HepG2 (cell line): Measurements from ENCODE around the gene CLUH. TPM values are rescaled to one million over a fixed set of nuclear protein-coding genes. Genes with fewer than 3 reads are reported as not detected.

Experiments
- ADNP ChIP-seq: sonication (generic); formaldehyde crosslinking; IDR thresholded peaks from 2 replicates; pipeline ENCODE4 v1.4.0; 2020; ENCODE audit warnings: missing genetic modification reagents
- KDM5A ChIP-seq: fragments of 200-600 bp; sonication (generic); IDR thresholded peaks from 2 replicates; pipeline ENCODE4 v1.7.0; 2018; ENCODE audit warnings: antibody characterized with exemption, mild to moderate bottlenecking, low read length, borderline replicate concordance
- PHB2 ChIP-seq: fragments of 450-650 bp; IDR thresholded peaks from 2 replicates; pipeline ENCODE4 v1.6.1; 2018; ENCODE audit not compliant: partially characterized antibody
- SRF ChIP-seq: IDR thresholded peaks from 2 replicates; pipeline ENCODE4 v1.6.1; 2011; ENCODE audit warnings: mild to moderate bottlenecking, low read depth, low read length, moderate library complexity
- YY1 ChIP-seq: IDR thresholded peaks from 2 replicates; pipeline ENCODE4 v1.6.1; 2011; ENCODE audit warnings: low read length, low read depth, moderate library complexity, mild to moderate bottlenecking; ENCODE audit not compliant: insufficient read depth, insufficient replicate concordance
- ZNF10 ChIP-seq: sonication (generic); formaldehyde crosslinking; IDR thresholded peaks from 2 replicates; pipeline ENCODE4 v1.4.0; 2020; ENCODE audit warnings: mild to moderate bottlenecking, low read depth, missing genetic modification reagents, borderline replicate concordance
- ZNF329 ChIP-seq: sonication (generic); formaldehyde crosslinking; IDR thresholded peaks from 2 replicates; pipeline ENCODE4 v1.9.0; 2021; ENCODE audit warnings: low read depth, mild to moderate bottlenecking, missing genetic modification reagents
- ZNF33B ChIP-seq: sonication (generic); formaldehyde crosslinking; IDR thresholded peaks from 2 replicates; pipeline ENCODE4 v1.5.1; 2020; ENCODE audit warnings: mild to moderate bottlenecking, missing genetic modification reagents
- polyA plus RNA-seq, 8 experiments: library from polyadenylated mRNA; depleted of rRNA in 3 of 8; stranded (reverse) in 7 of 8; unstranded in 1 of 8; fragments of >200 nt; fragmentation: Illumina TruSeq in 4 of 8; extraction: Trizol in 4 of 8; gene quantifications; 2 replicates each; pipeline versions ENCODE4 v1.2.1 to v1.2.3, GENCODE V29; 2011 to 2016; ENCODE audit warnings: low read depth in 4 of 8, missing spikeins in 1 of 8, mixed read lengths in 1 of 8; ENCODE audit not compliant: insufficient read depth in 1 of 8
- total RNA-seq, 5 experiments: library from RNA; depleted of rRNA; stranded (reverse); fragments of >200 nt; fragmentation: Illumina TruSeq; extraction: Trizol; gene quantifications; 2 replicates each; pipeline ENCODE4 v1.2.3, GENCODE V29; 2016; ENCODE audit warnings: low read depth in 1 of 5
- TF ChIP-seq, protein P1 (sequence below): sonication (generic); formaldehyde crosslinking; IDR thresholded peaks from 2 replicates; pipeline ENCODE4 v1.4.0; 2020; ENCODE audit warnings: missing genetic modification reagents
- TF ChIP-seq, protein P2 (sequence below): sonication (generic); formaldehyde crosslinking; conservative IDR thresholded peaks from 2 replicates; pipeline ENCODE4 v1.8.1; 2023; ENCODE audit warnings: missing genetic modification reagents
- TF ChIP-seq, protein P3 (sequence below): sonication (generic); formaldehyde crosslinking; conservative IDR thresholded peaks from 2 replicates; pipeline ENCODE4 v1.4.0; 2020; ENCODE audit warnings: missing genetic modification reagents
- TF ChIP-seq, protein P4 (sequence below): sonication (generic); formaldehyde crosslinking; IDR thresholded peaks from 2 replicates; pipeline ENCODE4 v1.5.0; 2020; ENCODE audit warnings: missing genetic modification reagents
- TF ChIP-seq, protein P5 (sequence below): sonication (generic); formaldehyde crosslinking; IDR thresholded peaks from 2 replicates; pipeline ENCODE4 v1.4.0; 2020; ENCODE audit warnings: missing genetic modification reagents, borderline replicate concordance
- TF ChIP-seq, protein P6 (sequence below): sonication (generic); formaldehyde crosslinking; IDR thresholded peaks from 2 replicates; pipeline ENCODE4 v1.5.0; 2020; ENCODE audit warnings: mild to moderate bottlenecking, missing genetic modification reagents, borderline replicate concordance
- TF ChIP-seq, protein P7 (sequence below): sonication (generic); formaldehyde crosslinking; IDR thresholded peaks from 2 replicates; pipeline ENCODE4 v1.5.1; 2020; ENCODE audit warnings: mild to moderate bottlenecking, missing genetic modification reagents, moderate library complexity

The CLUH gene
- total and polyA plus RNA-seq, 2 of the 13 experiments (the other 11 are each of a cell fraction or from before 2014, with no cell fraction given): 30.9 to 60.5 TPM

DNA sequence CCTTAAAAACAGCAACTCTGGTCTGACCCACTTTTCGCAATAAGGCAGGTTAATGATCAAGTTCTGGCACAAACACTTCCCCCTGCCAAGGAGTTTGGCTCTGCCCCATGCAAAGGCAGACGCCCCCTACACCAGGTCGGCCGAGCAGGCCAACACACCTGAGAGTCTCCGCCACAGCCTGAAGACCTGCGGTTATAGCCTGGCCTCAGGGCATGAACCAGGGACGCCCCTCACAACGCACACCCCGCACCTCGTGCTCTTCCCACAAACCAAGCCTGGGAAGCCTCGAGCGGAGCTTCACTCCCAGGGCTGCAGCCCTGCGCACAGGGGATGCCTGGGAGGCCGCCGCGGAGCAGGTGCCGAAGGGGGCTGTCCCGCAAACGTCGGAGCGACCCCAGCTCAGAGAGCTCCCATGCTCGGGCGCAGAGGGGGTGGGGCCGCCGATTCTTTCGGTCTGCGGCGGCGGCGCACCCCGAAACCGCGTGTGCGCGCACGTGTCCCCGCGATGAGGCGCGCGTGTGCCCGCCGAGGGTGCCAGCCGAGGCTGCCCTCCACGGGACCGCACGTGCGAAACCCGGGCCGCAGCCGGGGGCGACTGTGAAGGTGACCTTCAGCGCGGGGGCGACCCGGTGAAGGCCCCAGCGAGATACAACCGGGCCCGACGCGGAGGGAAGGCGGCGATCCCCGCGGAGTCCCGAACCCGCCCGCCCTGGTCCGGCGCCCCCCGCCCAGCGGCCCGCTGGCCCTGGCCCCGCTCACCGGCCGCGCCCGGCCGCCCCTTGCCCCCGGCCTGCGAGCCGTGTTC, 559 bp downstream of the CLUH start (continued):
- no peak; the same call in 1 of the 2 replicates for TF ChIP-seq KDM5A
- TF ChIP-seq, protein P1, sequence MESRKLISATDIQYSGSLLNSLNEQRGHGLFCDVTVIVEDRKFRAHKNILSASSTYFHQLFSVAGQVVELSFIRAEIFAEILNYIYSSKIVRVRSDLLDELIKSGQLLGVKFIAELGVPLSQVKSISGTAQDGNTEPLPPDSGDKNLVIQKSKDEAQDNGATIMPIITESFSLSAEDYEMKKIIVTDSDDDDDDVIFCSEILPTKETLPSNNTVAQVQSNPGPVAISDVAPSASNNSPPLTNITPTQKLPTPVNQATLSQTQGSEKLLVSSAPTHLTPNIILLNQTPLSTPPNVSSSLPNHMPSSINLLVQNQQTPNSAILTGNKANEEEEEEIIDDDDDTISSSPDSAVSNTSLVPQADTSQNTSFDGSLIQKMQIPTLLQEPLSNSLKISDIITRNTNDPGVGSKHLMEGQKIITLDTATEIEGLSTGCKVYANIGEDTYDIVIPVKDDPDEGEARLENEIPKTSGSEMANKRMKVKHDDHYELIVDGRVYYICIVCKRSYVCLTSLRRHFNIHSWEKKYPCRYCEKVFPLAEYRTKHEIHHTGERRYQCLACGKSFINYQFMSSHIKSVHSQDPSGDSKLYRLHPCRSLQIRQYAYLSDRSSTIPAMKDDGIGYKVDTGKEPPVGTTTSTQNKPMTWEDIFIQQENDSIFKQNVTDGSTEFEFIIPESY: no peak
- TF ChIP-seq, protein P2, sequence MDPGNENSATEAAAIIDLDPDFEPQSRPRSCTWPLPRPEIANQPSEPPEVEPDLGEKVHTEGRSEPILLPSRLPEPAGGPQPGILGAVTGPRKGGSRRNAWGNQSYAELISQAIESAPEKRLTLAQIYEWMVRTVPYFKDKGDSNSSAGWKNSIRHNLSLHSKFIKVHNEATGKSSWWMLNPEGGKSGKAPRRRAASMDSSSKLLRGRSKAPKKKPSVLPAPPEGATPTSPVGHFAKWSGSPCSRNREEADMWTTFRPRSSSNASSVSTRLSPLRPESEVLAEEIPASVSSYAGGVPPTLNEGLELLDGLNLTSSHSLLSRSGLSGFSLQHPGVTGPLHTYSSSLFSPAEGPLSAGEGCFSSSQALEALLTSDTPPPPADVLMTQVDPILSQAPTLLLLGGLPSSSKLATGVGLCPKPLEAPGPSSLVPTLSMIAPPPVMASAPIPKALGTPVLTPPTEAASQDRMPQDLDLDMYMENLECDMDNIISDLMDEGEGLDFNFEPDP (CRISPR knock-in tag): no peak
- no peak; the same call in 1 of the 2 replicates for TF ChIP-seq ZNF33B (CRISPR knock-in tag)
- TF ChIP-seq SRF: no peak
- 0 out of 2 replicates have a peak, but pooled peaks have one; percentile 71 for TF ChIP-seq ZNF329
- TF ChIP-seq, protein P3, sequence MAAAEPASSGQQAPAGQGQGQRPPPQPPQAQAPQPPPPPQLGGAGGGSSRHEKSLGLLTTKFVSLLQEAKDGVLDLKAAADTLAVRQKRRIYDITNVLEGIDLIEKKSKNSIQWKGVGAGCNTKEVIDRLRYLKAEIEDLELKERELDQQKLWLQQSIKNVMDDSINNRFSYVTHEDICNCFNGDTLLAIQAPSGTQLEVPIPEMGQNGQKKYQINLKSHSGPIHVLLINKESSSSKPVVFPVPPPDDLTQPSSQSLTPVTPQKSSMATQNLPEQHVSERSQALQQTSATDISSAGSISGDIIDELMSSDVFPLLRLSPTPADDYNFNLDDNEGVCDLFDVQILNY (CRISPR knock-in tag): 0 out of 2 replicates have a peak, but pooled peaks have one; percentile 25
- TF ChIP-seq, protein P4, sequence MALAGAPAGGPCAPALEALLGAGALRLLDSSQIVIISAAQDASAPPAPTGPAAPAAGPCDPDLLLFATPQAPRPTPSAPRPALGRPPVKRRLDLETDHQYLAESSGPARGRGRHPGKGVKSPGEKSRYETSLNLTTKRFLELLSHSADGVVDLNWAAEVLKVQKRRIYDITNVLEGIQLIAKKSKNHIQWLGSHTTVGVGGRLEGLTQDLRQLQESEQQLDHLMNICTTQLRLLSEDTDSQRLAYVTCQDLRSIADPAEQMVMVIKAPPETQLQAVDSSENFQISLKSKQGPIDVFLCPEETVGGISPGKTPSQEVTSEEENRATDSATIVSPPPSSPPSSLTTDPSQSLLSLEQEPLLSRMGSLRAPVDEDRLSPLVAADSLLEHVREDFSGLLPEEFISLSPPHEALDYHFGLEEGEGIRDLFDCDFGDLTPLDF (CRISPR knock-in tag): no peak
- TF ChIP-seq YY1: no peak
- TF ChIP-seq PHB2: no peak
- TF ChIP-seq, protein P5, sequence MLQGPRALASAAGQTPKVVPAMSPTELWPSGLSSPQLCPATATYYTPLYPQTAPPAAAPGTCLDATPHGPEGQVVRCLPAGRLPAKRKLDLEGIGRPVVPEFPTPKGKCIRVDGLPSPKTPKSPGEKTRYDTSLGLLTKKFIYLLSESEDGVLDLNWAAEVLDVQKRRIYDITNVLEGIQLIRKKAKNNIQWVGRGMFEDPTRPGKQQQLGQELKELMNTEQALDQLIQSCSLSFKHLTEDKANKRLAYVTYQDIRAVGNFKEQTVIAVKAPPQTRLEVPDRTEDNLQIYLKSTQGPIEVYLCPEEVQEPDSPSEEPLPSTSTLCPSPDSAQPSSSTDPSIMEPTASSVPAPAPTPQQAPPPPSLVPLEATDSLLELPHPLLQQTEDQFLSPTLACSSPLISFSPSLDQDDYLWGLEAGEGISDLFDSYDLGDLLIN (CRISPR knock-in tag): no peak
- no peak for TF ChIP-seq ZNF10 (CRISPR knock-in tag)
- TF ChIP-seq, protein P6, sequence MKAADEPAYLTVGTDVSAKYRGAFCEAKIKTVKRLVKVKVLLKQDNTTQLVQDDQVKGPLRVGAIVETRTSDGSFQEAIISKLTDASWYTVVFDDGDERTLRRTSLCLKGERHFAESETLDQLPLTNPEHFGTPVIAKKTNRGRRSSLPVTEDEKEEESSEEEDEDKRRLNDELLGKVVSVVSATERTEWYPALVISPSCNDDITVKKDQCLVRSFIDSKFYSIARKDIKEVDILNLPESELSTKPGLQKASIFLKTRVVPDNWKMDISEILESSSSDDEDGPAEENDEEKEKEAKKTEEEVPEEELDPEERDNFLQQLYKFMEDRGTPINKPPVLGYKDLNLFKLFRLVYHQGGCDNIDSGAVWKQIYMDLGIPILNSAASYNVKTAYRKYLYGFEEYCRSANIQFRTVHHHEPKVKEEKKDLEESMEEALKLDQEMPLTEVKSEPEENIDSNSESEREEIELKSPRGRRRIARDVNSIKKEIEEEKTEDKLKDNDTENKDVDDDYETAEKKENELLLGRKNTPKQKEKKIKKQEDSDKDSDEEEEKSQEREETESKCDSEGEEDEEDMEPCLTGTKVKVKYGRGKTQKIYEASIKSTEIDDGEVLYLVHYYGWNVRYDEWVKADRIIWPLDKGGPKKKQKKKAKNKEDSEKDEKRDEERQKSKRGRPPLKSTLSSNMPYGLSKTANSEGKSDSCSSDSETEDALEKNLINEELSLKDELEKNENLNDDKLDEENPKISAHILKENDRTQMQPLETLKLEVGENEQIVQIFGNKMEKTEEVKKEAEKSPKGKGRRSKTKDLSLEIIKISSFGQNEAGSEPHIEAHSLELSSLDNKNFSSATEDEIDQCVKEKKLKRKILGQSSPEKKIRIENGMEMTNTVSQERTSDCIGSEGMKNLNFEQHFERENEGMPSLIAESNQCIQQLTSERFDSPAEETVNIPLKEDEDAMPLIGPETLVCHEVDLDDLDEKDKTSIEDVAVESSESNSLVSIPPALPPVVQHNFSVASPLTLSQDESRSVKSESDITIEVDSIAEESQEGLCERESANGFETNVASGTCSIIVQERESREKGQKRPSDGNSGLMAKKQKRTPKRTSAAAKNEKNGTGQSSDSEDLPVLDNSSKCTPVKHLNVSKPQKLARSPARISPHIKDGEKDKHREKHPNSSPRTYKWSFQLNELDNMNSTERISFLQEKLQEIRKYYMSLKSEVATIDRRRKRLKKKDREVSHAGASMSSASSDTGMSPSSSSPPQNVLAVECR (CRISPR knock-in tag): peak; percentile 40
- no peak for TF ChIP-seq ADNP (CRISPR knock-in tag)
- TF ChIP-seq, protein P7, sequence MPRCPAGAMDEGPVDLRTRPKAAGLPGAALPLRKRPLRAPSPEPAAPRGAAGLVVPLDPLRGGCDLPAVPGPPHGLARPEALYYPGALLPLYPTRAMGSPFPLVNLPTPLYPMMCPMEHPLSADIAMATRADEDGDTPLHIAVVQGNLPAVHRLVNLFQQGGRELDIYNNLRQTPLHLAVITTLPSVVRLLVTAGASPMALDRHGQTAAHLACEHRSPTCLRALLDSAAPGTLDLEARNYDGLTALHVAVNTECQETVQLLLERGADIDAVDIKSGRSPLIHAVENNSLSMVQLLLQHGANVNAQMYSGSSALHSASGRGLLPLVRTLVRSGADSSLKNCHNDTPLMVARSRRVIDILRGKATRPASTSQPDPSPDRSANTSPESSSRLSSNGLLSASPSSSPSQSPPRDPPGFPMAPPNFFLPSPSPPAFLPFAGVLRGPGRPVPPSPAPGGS (CRISPR knock-in tag): no peak
